HepG2 (cell line): ENCODE results near the gene PCSK1. TPM values are rescaled to one million over a fixed set of nuclear protein-coding genes. Genes with fewer than 3 reads are reported as not detected.

Experiments
- ATAC-seq: fragments of 200-7000 bp; cut with Tn5 transposase; 3 replicates; pipeline ENCODE4 v1.9.1; 2020; ENCODE audit warnings: mild to moderate bottlenecking, moderate library complexity
- BruUV-seq: library from RNA; stranded (reverse); fragments of 400-500 nt; replicated peaks from 2 replicates; lab custom pipeline; 2021; lab: Mats Ljungman, UMichigan
- CTCF ChIA-PET: fragments of 300-600 bp; formaldehyde crosslinking; extraction: SDS; loops from one replicate; lab custom pipeline; 2021; ENCODE audit warnings: low total read pairs, inconsistent platforms, low intra/inter-chr PET ratio; lab: Yijun Ruan, JAX
- POLR2A ChIA-PET: fragments of 350-600 bp; sonication (Branson Sonifier 250); formaldehyde crosslinking; loops from one replicate; lab custom pipeline; 2020; ENCODE audit warnings: antibody characterized with exemption, inconsistent platforms; lab: Yijun Ruan, JAX
- DNase-seq: peaks from one replicate; pipeline ENCODE4 v3.0.0-alpha.2; 2015; ENCODE audit warnings: low spot score
- FAIRE-seq: peaks from 3 replicates; lab custom pipeline; 2011; peaks lifted over from hg19 to GRCh38; lab: Jason Lieb, UNC
- H2AFZ ChIP-seq: one replicate; pipeline ENCODE4 v1.6.1; 2011; ENCODE audit warnings: low read length, inconsistent platforms
- H3K27ac ChIP-seq: fragments of 300-600 bp; 3 replicates; pipeline ENCODE4 v1.8.0; 2011; ENCODE audit warnings: mixed run types, mild to moderate bottlenecking, mixed read lengths, low read length, inconsistent platforms; ENCODE audit not compliant: insufficient read depth; ENCODE audit errors: extremely low read length
- H3K27me3 ChIP-seq, 2 experiments: fragments of 200-600 bp in 1 of 2; 2 replicates in 1 of 2; 3 replicates in 1 of 2; pipeline versions ENCODE4 v1.6.0 to v1.8.0; 2011; ENCODE audit warnings: low read length in 2 of 2, mild to moderate bottlenecking in 2 of 2, moderate library complexity in 2 of 2, inconsistent platforms in 1 of 2; ENCODE audit not compliant: insufficient read depth in 2 of 2, control insufficient read depth in 1 of 2
- H3K36me3 ChIP-seq, 2 experiments: fragments of 200-600 bp in 1 of 2; replicated peaks in 1 of 2; 2 replicates in 1 of 2; 3 replicates in 1 of 2; pipeline versions ENCODE4 v1.5.1 to v1.8.0; 2011; ENCODE audit warnings: low read length in 2 of 2, inconsistent platforms in 1 of 2; ENCODE audit not compliant: insufficient read depth in 2 of 2, control insufficient read depth in 1 of 2
- H3K4me1 ChIP-seq: 2 replicates; pipeline ENCODE4 v1.5.1; 2012; ENCODE audit warnings: low read length, inconsistent platforms; ENCODE audit not compliant: insufficient read depth
- H3K4me2 ChIP-seq: 2 replicates; pipeline ENCODE4 v1.6.0; 2011; ENCODE audit warnings: low read depth, low read length, inconsistent platforms
- H3K4me3 ChIP-seq, 3 experiments: fragments of 200-600 bp in 1 of 3; sonication (generic), shearing (Covaris generic) in 1 of 3; replicated peaks in 1 of 3; 2 replicates each; pipeline ENCODE4 v1.5.1; 2011 to 2016; ENCODE audit warnings: low read length in 3 of 3, inconsistent platforms in 2 of 3, low read depth in 2 of 3, mild to moderate bottlenecking in 2 of 3, control low read depth in 1 of 3, mixed read lengths in 1 of 3; ENCODE audit not compliant: insufficient read depth in 1 of 3
- H3K79me2 ChIP-seq: one replicate; pipeline ENCODE4 v1.6.1; 2011; ENCODE audit warnings: low read length, inconsistent platforms; ENCODE audit not compliant: insufficient read depth
- H3K9ac ChIP-seq: 2 replicates; pipeline ENCODE4 v1.6.0; 2011; ENCODE audit warnings: mild to moderate bottlenecking, low read depth, low read length, inconsistent platforms; ENCODE audit not compliant: insufficient read depth
- H3K9me3 ChIP-seq: 2 replicates; pipeline ENCODE4 v1.5.1; 2012; ENCODE audit warnings: mild to moderate bottlenecking, low read length
- H4K20me1 ChIP-seq: 2 replicates; pipeline ENCODE4 v1.6.0; 2011; ENCODE audit warnings: inconsistent platforms, mild to moderate bottlenecking, low read length, moderate library complexity; ENCODE audit not compliant: insufficient read depth
- CENPX ChIP-seq: sonication (generic); formaldehyde crosslinking; IDR thresholded peaks from 2 replicates; pipeline ENCODE4 v1.9.0; 2021; ENCODE audit warnings: mild to moderate bottlenecking, missing genetic modification reagents, moderate library complexity
- ETV6 ChIP-seq: sonication (generic); formaldehyde crosslinking; conservative IDR thresholded peaks from 2 replicates; pipeline ENCODE4 v1.4.0; 2020; ENCODE audit warnings: missing genetic modification reagents
- EZH2 ChIP-seq: conservative IDR thresholded peaks from 2 replicates; pipeline ENCODE4 v1.6.1; 2012; ENCODE audit warnings: mild to moderate bottlenecking, low read depth, low read length, moderate library complexity
- MXI1 ChIP-seq: IDR thresholded peaks from 3 replicates; pipeline ENCODE4 v1.6.1; 2012; ENCODE audit warnings: low read depth, low read length, inconsistent platforms, borderline replicate concordance
- SP5 ChIP-seq: IDR thresholded peaks from 2 replicates; pipeline ENCODE4 v1.6.1; 2016; ENCODE audit warnings: low read depth, borderline replicate concordance
- ZBTB38 ChIP-seq: sonication (generic); formaldehyde crosslinking; IDR thresholded peaks from 2 replicates; pipeline ENCODE4 v1.5.1; 2020; ENCODE audit warnings: mild to moderate bottlenecking, missing genetic modification reagents
- ZNF354B ChIP-seq: sonication (generic); formaldehyde crosslinking; IDR thresholded peaks from 2 replicates; pipeline ENCODE4 v1.8.0; 2022; ENCODE audit warnings: mild to moderate bottlenecking, missing genetic modification reagents
- WGBS: methylation state at CpG from one replicate; pipeline ENCODE4 v1.1.6; 2017; ENCODE audit warnings: low lambda C conversion rate; 5-methylcytosine and 5-hydroxymethylcytosine counted together
- in situ Hi-C: cut with HindIII; loops from 2 replicates; pipeline ENCODE4 v1.10.0; 2017; ENCODE audit warnings: low pct_unique_long_range_greater_than_20kb; ENCODE audit not compliant: extremely low pct_ligation_motif_present
- intact Hi-C: fragments of 100-400 bp; cut with micrococcal nuclease; formaldehyde crosslinking; loops from one replicate; pipeline ENCODE4 v1.10.0; 2022; ENCODE audit not compliant: unreplicated experiment
- polyA plus RNA-seq, 8 experiments: library from polyadenylated mRNA; depleted of rRNA in 3 of 8; stranded (reverse) in 7 of 8; unstranded in 1 of 8; fragments of >200 nt; fragmentation: Illumina TruSeq in 4 of 8; extraction: Trizol in 4 of 8; gene quantifications; 2 replicates each; pipeline versions ENCODE4 v1.2.1 to v1.2.3, GENCODE V29; 2011 to 2016; ENCODE audit warnings: low read depth in 4 of 8, missing spikeins in 1 of 8, mixed read lengths in 1 of 8; ENCODE audit not compliant: insufficient read depth in 1 of 8
- total RNA-seq, 5 experiments: library from RNA; depleted of rRNA; stranded (reverse); fragments of >200 nt; fragmentation: Illumina TruSeq; extraction: Trizol; gene quantifications; 2 replicates each; pipeline ENCODE4 v1.2.3, GENCODE V29; 2016; ENCODE audit warnings: low read depth in 1 of 5
- TF ChIP-seq, protein P1 (sequence below): sonication (generic); formaldehyde crosslinking; IDR thresholded peaks from 2 replicates; pipeline ENCODE4 v1.8.1; 2023; ENCODE audit warnings: mild to moderate bottlenecking, missing genetic modification reagents

The PCSK1 gene
- total and polyA plus RNA-seq, 2 of the 13 experiments (the other 11 are each of a cell fraction or from before 2014, with no cell fraction given): not detected

DNA sequence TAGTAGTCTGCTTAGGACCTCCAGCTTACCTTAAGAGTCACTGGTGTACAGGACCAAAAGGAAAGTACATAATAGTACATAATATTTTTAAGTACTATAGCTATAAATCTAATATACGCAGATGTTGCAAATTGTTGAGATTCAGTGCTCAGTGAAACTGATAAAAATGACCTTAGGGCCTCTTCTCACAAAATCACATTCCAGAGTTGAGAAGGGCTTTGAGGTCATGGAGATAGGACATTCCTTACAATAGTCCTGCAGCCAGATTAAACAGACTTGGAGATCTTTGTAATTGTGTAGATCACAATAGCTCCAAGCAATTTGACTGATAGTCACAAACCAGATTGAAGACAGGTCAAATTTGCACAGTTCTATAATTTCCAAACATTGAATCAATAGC is 37.7 kb upstream of the PCSK1 start (continued):
- TF ChIP-seq, protein P1, sequence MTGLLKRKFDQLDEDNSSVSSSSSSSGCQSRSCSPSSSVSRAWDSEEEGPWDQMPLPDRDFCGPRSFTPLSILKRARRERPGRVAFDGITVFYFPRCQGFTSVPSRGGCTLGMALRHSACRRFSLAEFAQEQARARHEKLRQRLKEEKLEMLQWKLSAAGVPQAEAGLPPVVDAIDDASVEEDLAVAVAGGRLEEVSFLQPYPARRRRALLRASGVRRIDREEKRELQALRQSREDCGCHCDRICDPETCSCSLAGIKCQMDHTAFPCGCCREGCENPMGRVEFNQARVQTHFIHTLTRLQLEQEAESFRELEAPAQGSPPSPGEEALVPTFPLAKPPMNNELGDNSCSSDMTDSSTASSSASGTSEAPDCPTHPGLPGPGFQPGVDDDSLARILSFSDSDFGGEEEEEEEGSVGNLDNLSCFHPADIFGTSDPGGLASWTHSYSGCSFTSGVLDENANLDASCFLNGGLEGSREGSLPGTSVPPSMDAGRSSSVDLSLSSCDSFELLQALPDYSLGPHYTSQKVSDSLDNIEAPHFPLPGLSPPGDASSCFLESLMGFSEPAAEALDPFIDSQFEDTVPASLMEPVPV (CRISPR knock-in tag): no peak
- TF ChIP-seq MXI1: no peak
- no peak for TF ChIP-seq SP5 (CRISPR knock-in tag)
- TF ChIP-seq ZNF354B (CRISPR knock-in tag): no peak
- no peak for TF ChIP-seq CENPX (CRISPR knock-in tag)

DNA sequence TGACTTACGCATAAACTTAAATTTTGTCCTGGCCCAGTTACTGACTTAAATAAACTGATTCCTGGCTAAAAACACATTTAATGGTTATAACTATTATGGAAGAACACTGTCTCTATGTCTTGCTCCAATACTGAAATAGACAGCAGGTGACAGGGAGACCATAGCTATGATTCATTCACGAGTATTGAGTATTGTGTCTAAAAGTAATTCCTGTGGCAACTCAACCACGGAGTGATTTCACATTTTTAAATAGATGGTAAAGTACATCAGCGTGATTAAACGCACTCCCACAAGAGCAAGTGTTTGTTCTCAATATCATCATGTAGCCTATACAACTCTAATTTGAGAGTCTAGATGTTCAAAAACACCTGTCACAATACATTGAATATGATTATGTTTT is 35.9 kb upstream of the PCSK1 start:
- Histone ChIP-seq H4K20me1 (no peaks in the 10 kb centered on the region), H3K9me3 (no peaks in the 10 kb centered on the region), H3K4me3 (no peak overlapping the region), H3K4me2 (no peak overlapping the region), H3K79me2 (no peaks in the 10 kb centered on the region), H3K9ac (no peak overlapping the region), H2AFZ (no peak overlapping the region), H3K36me3 (no peaks in the 10 kb centered on the region), H3K27ac (no peak overlapping the region), H3K27me3 (no peaks in the 10 kb centered on the region)
- 32% methylated on average over 5 of the region's 5 CpGs for WGBS
- in situ Hi-C loops: no loop called here
- intact Hi-C loops: no loop called here
- BruUV-seq: no TSS peak
- DNase-seq: no peak
- no peak for TF ChIP-seq EZH2
- no peak for TF ChIP-seq ZBTB38
- TF ChIP-seq ETV6 (CRISPR knock-in tag): no peak
- TF ChIP-seq, all 625 proteins: peak for 0
- ChIA-PET CTCF (no interaction called here), POLR2A (no interaction called here)
- no peaks in the 10 kb centered on the region for H3K4me1 ChIP-seq
- ATAC-seq (no peak), FAIRE-seq (no peak)
